ENCODE results near the gene HOXA7.
A peak's percentile ranks its signal among the peaks of the same experiment; 100 is the strongest.

The HOXA7 gene

GRCh38 chr7:27133409-27134231 is 22.9 kb downstream of the HOXA7 start:
- no peak for DNase-seq (ENCODE audit: low read depth)

- DNase-seq (ENCODE audit: low read depth), result no peak
Measured at GRCh38 chr7:27132978-27133377, 23.5 kb downstream of the HOXA7 start.

- no peak for DNase-seq (ENCODE audit: low read depth)
Measured at GRCh38 chr7:27132214-27132613, 24.3 kb downstream of the HOXA7 start.

GRCh38 chr7:27131390-27131819 is 25.1 kb downstream of the HOXA7 start:
- no peak for DNase-seq (ENCODE audit: low read depth)

- DNase-seq (ENCODE audit: low read depth), result peak; percentile 69
Measured at GRCh38 chr7:27130540-27131389, 25.7 kb downstream of the HOXA7 start, which contains the start of gene HOXA4. TSS of gene HOXA4 (minus strand) at chr7:27130757. CDS start at chr7:27130733, 24 bp downstream.

GRCh38 chr7:27129729-27130539 is 26.5 kb downstream of the HOXA7 start:
- no peak for DNase-seq (ENCODE audit: low read depth)

- no peak for DNase-seq (ENCODE audit: low read depth)
Measured at GRCh38 chr7:27128776-27129728, 27.4 kb downstream of the HOXA7 start.

GRCh38 chr7:27128034-27128433 is 28.4 kb downstream of the HOXA7 start:
- no peak for DNase-seq (ENCODE audit: low read depth)

- no peak for DNase-seq (ENCODE audit: low read depth)
Measured at GRCh38 chr7:27126596-27127327, 29.7 kb downstream of the HOXA7 start.

GRCh38 chr7:27125986-27126394 is 30.5 kb downstream of the HOXA7 start:
- DNase-seq (ENCODE audit: low read depth), result no peak

GRCh38 chr7:27124902-27125689 is 31.4 kb downstream of the HOXA7 start:
- no peak for DNase-seq (ENCODE audit: low read depth)

GRCh38 chr7:27124096-27124901 is 32.2 kb downstream of the HOXA7 start:
- no peak for DNase-seq (ENCODE audit: low read depth)

GRCh38 chr7:27123477-27124053 is 32.9 kb downstream of the HOXA7 start:
- no peak for DNase-seq (ENCODE audit: low read depth)

- DNase-seq (ENCODE audit: low read depth), result no peak
Measured at GRCh38 chr7:27123007-27123476, 33.4 kb downstream of the HOXA7 start.

GRCh38 chr7:27122077-27122910 is 34.2 kb downstream of the HOXA7 start:
- no peak for DNase-seq (ENCODE audit: low read depth)

GRCh38 chr7:27121684-27122076 is 34.8 kb downstream of the HOXA7 start:
- no peak for DNase-seq (ENCODE audit: low read depth)

GRCh38 chr7:27119412-27119911 is 37.0 kb downstream of the HOXA7 start:
- DNase-seq (ENCODE audit: low read depth), result no peak
